ENCODE measurements around the gene WFIKKN1.

Gene WFIKKN1

GRCh38 chr16:638034-638543 lies 7.3 kb downstream of the WFIKKN1 start:
- no peak for DNase-seq

GRCh38 chr16:638836-639235 lies 8.1 kb downstream of the WFIKKN1 start:
- no peak for DNase-seq

- DNase-seq: no peak
Measured at GRCh38 chr16:640614-641013, 9.8 kb downstream of the WFIKKN1 start.

GRCh38 chr16:641326-642188 lies 10.8 kb downstream of the WFIKKN1 start, which contains the start of gene MCRIP2:
TSS of gene MCRIP2 (plus strand) at chr16:641828. CDS start at chr16:641992, 164 bp downstream.
- DNase-seq: peak; percentile 84 to 90

- DNase-seq: peak; percentile 63 to 67
Measured at GRCh38 chr16:642189-643049, 11.6 kb downstream of the WFIKKN1 start.

GRCh38 chr16:643050-643368 lies 12.2 kb downstream of the WFIKKN1 start:
- DNase-seq: no peak

- DNase-seq: no peak
Measured at GRCh38 chr16:644556-644955, 13.8 kb downstream of the WFIKKN1 start.

- DNase-seq: no peak
Measured at GRCh38 chr16:645852-646678, 15.3 kb downstream of the WFIKKN1 start.

- no peak for DNase-seq
Measured at GRCh38 chr16:646679-647172, 15.9 kb downstream of the WFIKKN1 start.

- no peak for DNase-seq
Measured at GRCh38 chr16:647173-647902, 16.6 kb downstream of the WFIKKN1 start.

GRCh38 chr16:648071-648780 lies 17.4 kb downstream of the WFIKKN1 start:
- peak; percentile 67 to 74 for DNase-seq

GRCh38 chr16:648781-649589 lies 18.2 kb downstream of the WFIKKN1 start, which contains the start of gene WDR90:
TSS of gene WDR90 (plus strand) at chr16:649365. CDS start at chr16:649417, 52 bp downstream.
- DNase-seq: peak; percentile 94 to 96

- peak; percentile 53 to 60 for DNase-seq
Measured at GRCh38 chr16:649631-650030, 18.8 kb downstream of the WFIKKN1 start.

- no peak for DNase-seq
Measured at GRCh38 chr16:651844-652243, 21.1 kb downstream of the WFIKKN1 start.

- DNase-seq: no peak
Measured at GRCh38 chr16:652454-653305, 21.9 kb downstream of the WFIKKN1 start.

- no peak for DNase-seq
Measured at GRCh38 chr16:654034-654433, 23.2 kb downstream of the WFIKKN1 start.

GRCh38 chr16:657487-657886 lies 26.7 kb downstream of the WFIKKN1 start:
- DNase-seq: no peak

- DNase-seq: no peak
Measured at GRCh38 chr16:658679-659571, 28.1 kb downstream of the WFIKKN1 start.

Measured in activated T-cell treated with anti-CD3 and anti-CD28 coated beads, Interleukin-2, amount 50 U/mL, for 48 hours (primary cell).